ENCODE results near the gene KCNK3. TPM values are rescaled to one million over a fixed set of nuclear protein-coding genes. Genes with fewer than 3 reads are reported as not detected.

KCNK3 gene
- total and polyA plus RNA-seq, 10 of the 15 experiments (the other 5 are each of a cell fraction or from before 2014, with no cell fraction given): 0.13 TPM; not detected in 9

DNA sequence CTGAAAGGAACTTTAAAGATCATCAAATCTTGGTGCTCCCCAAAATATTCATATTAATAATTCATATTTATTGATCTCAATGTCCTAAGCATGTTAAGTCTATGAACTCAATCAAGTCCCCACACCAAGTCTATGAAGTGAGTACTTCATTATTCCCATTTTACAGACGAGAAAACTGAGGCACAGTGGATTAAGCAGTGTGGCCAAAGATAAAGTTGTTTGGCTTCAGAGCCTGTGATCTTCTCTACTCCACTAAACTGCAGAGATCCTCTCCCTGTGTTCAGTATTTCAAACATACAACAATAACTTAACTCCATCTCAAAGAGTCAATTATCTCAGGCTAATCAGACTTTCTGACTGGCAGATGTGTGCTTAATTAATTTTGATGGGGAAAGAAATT lies 29.8 kb downstream of the KCNK3 start:
- DNase-seq (ENCODE audit: low read depth, low spot score): no peak
- no peak for FAIRE-seq
- ChIA-PET POLR2A (no interaction called here), SMC1A (ENCODE audit: uncharacterized antibody, unreplicated experiment) (interaction anchor here (2.0 kb wide), 1 partner anchor 10 kb away, joined by 4 read pairs; no protein-coding TSS in a partner anchor), RAD21 (ENCODE audit: unreplicated experiment) (no interaction called here), CTCF (no interaction called here)
- BruUV-seq (replicated peaks): no TSS peak
- Histone ChIP-seq H2AFZ (ENCODE audit: control insufficient read depth, low read depth, low read length) (no peak overlapping the region), H3K4me1 (ENCODE audit: control insufficient read depth, insufficient read depth, low read length) (no peaks in the 10 kb centered on the region), H3K9ac (ENCODE audit: control insufficient read depth, insufficient read depth, low read length) (no peak overlapping the region), H3K4me2 (ENCODE audit: control insufficient read depth, insufficient read depth) (no peak overlapping the region), H4K20me1 (ENCODE audit: control insufficient read depth, insufficient read depth) (no peaks in the 10 kb centered on the region), H3K27me3 (replicated peaks in 1 of 2; ENCODE audit: control insufficient read depth in 2 of 2, insufficient read depth in 2 of 2, low read length in 1 of 2) (no peaks in the 10 kb centered on the region), H3K27ac (ENCODE audit: control insufficient read depth, insufficient read depth) (no peak overlapping the region), H3K9me3 (replicated peaks; ENCODE audit: control insufficient read depth, insufficient read depth, low read length) (no peaks in the 10 kb centered on the region), H3K36me3 (ENCODE audit: control insufficient read depth in 2 of 2, insufficient read depth in 2 of 2, low read length in 1 of 2) (no peaks in the 10 kb centered on the region), H3K79me2 (ENCODE audit: control insufficient read depth, insufficient read depth, low read length) (no peaks in the 10 kb centered on the region), H3K4me3 (no peak overlapping the region)
- in situ Hi-C loops (cut with MboI) (no loop called here), intact Hi-C loops (cut with micrococcal nuclease; ENCODE audit: unreplicated experiment) (no loop called here)
- no peak for ATAC-seq
- WGBS (ENCODE audit: insufficient coverage, insufficient replicate concordance, low lambda C conversion rate, missing lambda C conversion rate): 0% methylated on average over 1 of the region's 1 CpG
- TF ChIP-seq HCFC1 (IDR thresholded peaks at IDR 0.05; ENCODE audit: low read length) (no peak), MTA2 (IDR thresholded peaks at IDR 0.05; ENCODE audit: low read depth) (no peak), E2F4 (IDR thresholded peaks at IDR 0.05; ENCODE audit: low read depth, low read length) (no peak), SIX5 (IDR thresholded peaks at IDR 0.05; ENCODE audit: low read depth, low read length, severe bottlenecking) (no peak), MYC (IDR thresholded peaks at IDR 0.05; ENCODE audit: insufficient read depth, insufficient read length, insufficient replicate concordance, low read length, severe bottlenecking) (no peak), NFYA (IDR thresholded peaks at IDR 0.05; ENCODE audit: borderline replicate concordance, low read depth, low read length) (no peak), BHLHE40 (IDR thresholded peaks at IDR 0.05; ENCODE audit: borderline replicate concordance in 1 of 2, low read depth in 2 of 2, low read length in 1 of 2) (no peak), SMAD1 (IDR thresholded peaks at IDR 0.05; ENCODE audit: low read depth, partially characterized antibody) (no peak), ZBTB40 (IDR thresholded peaks at IDR 0.05; ENCODE audit: borderline replicate concordance) (no peak), TAF1 (IDR thresholded peaks at IDR 0.05; ENCODE audit: borderline replicate concordance, low read depth, low read length) (no peak), BCLAF1 (IDR thresholded peaks at IDR 0.05) (no peak), TCF7 (IDR thresholded peaks at IDR 0.05; ENCODE audit: borderline replicate concordance) (no peak), CBFB (IDR thresholded peaks at IDR 0.05; ENCODE audit: low read depth) (no peak), EGR1 (IDR thresholded peaks at IDR 0.05; ENCODE audit: borderline replicate concordance in 1 of 2, low read depth in 2 of 2, low read length in 2 of 2) (no peak), IRF5 (IDR thresholded peaks at IDR 0.05; ENCODE audit: borderline replicate concordance) (no peak)
